ENCODE measurements around the gene PF4V1.

DNA sequence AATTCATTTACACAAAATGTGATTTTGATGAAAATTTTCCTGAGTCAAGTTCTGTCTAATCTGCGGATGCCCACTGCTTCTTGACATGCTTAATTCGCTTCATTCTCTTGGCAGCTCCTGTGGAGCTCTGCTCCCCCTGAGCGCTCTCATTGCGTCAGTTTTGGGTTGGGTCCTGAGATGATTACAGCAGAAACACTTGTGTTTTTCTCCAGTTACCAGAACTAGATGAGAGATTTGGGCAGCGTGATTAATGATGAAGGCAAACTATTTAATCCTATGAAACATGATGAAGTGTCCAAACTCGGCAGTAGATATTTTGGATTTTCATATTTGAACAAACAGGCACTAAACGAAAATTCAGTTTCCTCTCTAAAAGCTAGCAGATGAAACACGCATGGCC, 11.9 kb downstream of the PF4V1 start:
- TF ChIP-seq CTCF (conservative IDR thresholded peaks at IDR 0.05; ENCODE audit: low read length) = no peak
- no peak for TF ChIP-seq EZH2phosphoT487 (IDR thresholded peaks at IDR 0.05; ENCODE audit: borderline replicate concordance, low read depth, low read length)

Measured in OCI-LY7 (cell line).